D341Med (cell line): ENCODE data around the gene MYO5C.

Experiments used
- DNase-seq: peaks from one replicate; pipeline ENCODE4 v3.0.0; 2012; ENCODE audit warnings: low spot score

Gene MYO5C

GRCh38 chr15:52146776-52147175 lies 148.8 kb downstream of the MYO5C start:
- DNase-seq, result no peak

DNA sequence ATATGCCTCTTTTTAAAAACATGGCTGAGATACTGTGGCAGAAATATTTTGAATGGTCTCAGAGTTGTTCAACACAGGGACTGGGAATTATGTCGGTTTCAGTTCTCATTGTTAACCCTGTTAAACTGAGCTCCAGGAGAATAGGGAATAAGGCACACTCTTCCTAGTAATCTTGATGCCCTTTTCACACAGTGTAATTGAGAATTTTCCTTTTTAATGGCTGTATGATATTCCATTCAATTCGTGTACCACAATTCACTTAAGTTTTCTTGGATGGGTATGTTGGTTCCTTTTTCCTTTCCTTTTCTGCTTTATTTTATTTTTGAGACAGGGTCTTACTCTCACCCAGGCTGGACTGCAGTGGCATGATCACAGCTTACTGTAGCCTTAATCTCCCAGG lies 149.3 kb downstream of the MYO5C start:
- no peak for DNase-seq

- DNase-seq, result no peak
Measured at GRCh38 chr15:52144656-52145178, 150.9 kb downstream of the MYO5C start.

DNA sequence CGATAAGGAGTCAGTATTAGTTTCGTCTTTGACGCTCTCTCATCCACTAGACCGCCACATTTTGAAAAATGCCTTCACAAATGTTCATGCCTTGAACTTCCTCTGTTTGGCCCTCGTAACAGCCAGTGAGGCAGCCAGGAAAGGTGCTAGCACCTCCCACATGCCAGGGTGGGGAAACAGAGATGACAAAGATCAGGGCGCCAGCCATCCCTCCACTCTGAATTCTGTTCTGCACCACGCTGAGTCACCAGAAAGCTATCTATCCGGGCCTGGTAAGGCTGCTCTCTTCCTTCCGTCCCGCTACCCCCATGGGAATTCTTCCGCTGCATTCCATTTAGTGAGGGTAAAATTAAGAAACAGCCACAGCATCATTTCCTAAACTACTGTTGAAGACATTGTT lies 151.7 kb downstream of the MYO5C start:
- no peak for DNase-seq
